AG04450 (cell line): Measurements from ENCODE around the gene FAM184B. TPM values are rescaled to one million over a fixed set of nuclear protein-coding genes. Genes with fewer than 3 reads are reported as not detected.
A peak's percentile ranks its signal among the peaks of the same experiment; 100 is the strongest.

Source experiments
- CTCF ChIA-PET: fragments of 300-600, 350-600 bp; formaldehyde crosslinking; extraction: SDS; loops from one replicate; lab custom pipeline; 2022; ENCODE audit warnings: antibody characterized with exemption, inconsistent platforms; lab: Charles Lee
- POLR2A ChIA-PET: fragments of 350-600 bp; formaldehyde crosslinking; extraction: SDS; loops from one replicate; lab custom pipeline; 2021; ENCODE audit warnings: antibody characterized with exemption, inconsistent platforms; lab: Yijun Ruan, JAX
- DNase-seq: peaks from one replicate; pipeline ENCODE4 v3.0.0-alpha.2; 2011; ENCODE audit warnings: low read depth, low spot score
- H3K27ac ChIP-seq: one replicate; pipeline ENCODE4 v1.5.1; 2012; ENCODE audit warnings: low read depth, low read length, control low read depth
- H3K27me3 ChIP-seq: one replicate; pipeline ENCODE4 v1.6.0; 2012; ENCODE audit warnings: low read length; ENCODE audit not compliant: control insufficient read depth, insufficient read depth
- H3K4me3 ChIP-seq: 2 replicates; pipeline ENCODE4 v1.5.1; 2011; ENCODE audit warnings: mild to moderate bottlenecking, low read depth, low read length, control low read depth
- H3K9me3 ChIP-seq: 2 replicates; pipeline ENCODE4 v1.5.1; 2012; ENCODE audit warnings: low read length; ENCODE audit not compliant: control insufficient read depth, insufficient read depth
- polyA plus RNA-seq: library from polyadenylated mRNA; depleted of rRNA; stranded (reverse); fragments of >200 nt; gene quantifications from 2 replicates; pipeline ENCODE4 v1.2.3, GENCODE V29; 2011
- TF ChIP-seq, protein P1 (sequence below): IDR thresholded peaks from 2 replicates; pipeline ENCODE4 v1.5.1; 2011; ENCODE audit warnings: low read depth, low read length, control low read depth, inconsistent platforms

Gene FAM184B
- polyA plus RNA-seq, 1 experiment = 0.09 TPM

DNA sequence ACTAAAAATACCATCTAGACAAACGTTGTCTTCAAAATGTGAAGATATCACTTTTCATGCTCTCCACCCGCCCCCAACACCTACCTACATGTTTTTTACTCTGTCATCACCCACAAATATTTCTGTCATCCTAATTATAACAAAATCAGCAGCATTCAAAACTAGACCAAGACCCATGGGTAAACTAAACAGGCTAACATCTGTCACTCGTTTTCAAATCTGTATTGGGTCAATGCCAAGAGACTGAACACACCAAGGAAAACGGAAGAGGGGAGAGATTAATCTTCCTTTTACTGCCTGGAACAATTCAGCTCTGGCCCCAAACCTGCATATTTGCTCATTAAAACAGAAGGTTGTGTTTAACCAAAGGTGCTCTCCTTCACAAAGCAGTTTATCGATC is 17.5 kb downstream of the FAM184B start:
- peaks cover 7% of the 10 kb centered on the region; the same call in 1 of the 2 replicates for H3K9me3 ChIP-seq
- no peak for DNase-seq
- H3K27ac ChIP-seq = no peak overlapping the region
- no peak overlapping the region for H3K4me3 ChIP-seq
- TF ChIP-seq, protein P1, sequence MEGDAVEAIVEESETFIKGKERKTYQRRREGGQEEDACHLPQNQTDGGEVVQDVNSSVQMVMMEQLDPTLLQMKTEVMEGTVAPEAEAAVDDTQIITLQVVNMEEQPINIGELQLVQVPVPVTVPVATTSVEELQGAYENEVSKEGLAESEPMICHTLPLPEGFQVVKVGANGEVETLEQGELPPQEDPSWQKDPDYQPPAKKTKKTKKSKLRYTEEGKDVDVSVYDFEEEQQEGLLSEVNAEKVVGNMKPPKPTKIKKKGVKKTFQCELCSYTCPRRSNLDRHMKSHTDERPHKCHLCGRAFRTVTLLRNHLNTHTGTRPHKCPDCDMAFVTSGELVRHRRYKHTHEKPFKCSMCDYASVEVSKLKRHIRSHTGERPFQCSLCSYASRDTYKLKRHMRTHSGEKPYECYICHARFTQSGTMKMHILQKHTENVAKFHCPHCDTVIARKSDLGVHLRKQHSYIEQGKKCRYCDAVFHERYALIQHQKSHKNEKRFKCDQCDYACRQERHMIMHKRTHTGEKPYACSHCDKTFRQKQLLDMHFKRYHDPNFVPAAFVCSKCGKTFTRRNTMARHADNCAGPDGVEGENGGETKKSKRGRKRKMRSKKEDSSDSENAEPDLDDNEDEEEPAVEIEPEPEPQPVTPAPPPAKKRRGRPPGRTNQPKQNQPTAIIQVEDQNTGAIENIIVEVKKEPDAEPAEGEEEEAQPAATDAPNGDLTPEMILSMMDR = no peak
- POLR2A ChIA-PET = no interaction called here
- no peaks in the 10 kb centered on the region for H3K27me3 ChIP-seq
- CTCF ChIA-PET = no interaction called here

DNA sequence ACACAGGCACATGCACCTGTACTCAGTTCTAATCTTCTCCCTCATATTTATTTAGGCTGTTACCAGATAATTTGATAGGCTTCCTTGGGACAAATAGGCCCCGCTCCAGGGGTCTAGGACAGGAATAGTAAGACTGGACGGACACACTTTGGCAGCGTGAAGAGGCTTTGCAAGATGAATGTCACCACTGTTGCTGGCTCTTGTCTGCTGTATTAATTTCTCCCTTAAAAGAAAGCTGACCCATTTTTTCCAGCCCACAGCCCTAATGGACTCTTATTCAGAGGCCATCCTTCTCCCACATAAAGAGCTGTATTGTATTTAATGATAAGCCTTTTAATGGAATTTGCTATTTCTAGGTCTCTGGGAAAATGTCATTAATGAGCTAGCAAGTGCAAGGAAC is 18.0 kb downstream of the FAM184B start:
- no peaks in the 10 kb centered on the region for H3K27me3 ChIP-seq
- DNase-seq = no peak
- CTCF ChIA-PET = no interaction called here
- H3K9me3 ChIP-seq = peaks cover 7% of the 10 kb centered on the region; the same call in 1 of the 2 replicates
- POLR2A ChIA-PET = no interaction called here
- H3K27ac ChIP-seq = no peak overlapping the region
- H3K4me3 ChIP-seq = no peak overlapping the region
- TF ChIP-seq, protein P1 = no peak

DNA sequence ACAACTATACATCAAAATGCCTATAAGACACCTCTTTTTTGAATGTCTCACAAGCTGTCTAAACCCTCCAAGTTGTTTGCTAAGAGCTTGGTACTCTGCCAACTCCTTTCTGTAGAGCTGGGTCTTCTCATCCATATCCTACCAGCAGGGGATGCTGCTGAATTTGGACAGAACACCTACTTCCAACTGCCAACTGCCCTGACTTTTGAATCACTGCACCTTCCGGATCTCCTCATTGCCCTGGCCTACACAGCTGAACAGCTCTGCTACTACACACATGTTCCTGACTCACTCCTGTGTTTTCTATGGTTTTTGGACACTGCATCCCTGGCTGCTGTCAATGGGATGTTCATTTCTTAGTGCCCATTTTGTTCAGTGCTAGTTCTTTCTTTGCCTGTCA is 18.7 kb downstream of the FAM184B start:
- POLR2A ChIA-PET = no interaction called here
- CTCF ChIA-PET = interaction anchor here (1.2 to 1.5 kb wide), 3 partner anchors 27 to 830 kb away, joined by 3 to 4 read pairs (median 3); no protein-coding TSS in a partner anchor
- Histone ChIP-seq H3K27me3 (peaks cover 4% of the 10 kb centered on the region), H3K9me3 (peaks cover 7% of the 10 kb centered on the region; the same call in 1 of the 2 replicates), H3K27ac (no peak overlapping the region), H3K4me3 (no peak overlapping the region)
- TF ChIP-seq, protein P1 = peak; percentile 47
- DNase-seq = peak; percentile 16

DNA sequence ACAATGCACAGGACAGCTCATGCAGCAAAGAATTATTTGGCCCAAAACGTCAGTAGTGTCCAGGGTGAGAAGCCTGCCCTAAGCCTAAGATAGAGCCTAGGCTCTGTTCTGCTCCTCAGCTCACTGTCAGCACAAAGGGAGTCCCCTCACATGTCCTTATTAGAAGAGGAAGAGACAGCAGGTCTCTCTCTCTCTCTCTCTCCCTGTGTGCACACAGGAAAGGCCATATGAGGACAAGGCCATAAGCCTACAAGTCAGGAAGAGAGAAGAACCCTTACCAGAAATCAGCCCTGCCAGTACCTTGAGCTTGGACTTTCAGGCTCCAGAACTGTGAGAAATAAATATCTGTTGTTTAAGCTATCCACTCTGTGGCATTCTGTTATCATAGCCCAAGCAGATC is 20.4 kb downstream of the FAM184B start:
- POLR2A ChIA-PET = no interaction called here

DNA sequence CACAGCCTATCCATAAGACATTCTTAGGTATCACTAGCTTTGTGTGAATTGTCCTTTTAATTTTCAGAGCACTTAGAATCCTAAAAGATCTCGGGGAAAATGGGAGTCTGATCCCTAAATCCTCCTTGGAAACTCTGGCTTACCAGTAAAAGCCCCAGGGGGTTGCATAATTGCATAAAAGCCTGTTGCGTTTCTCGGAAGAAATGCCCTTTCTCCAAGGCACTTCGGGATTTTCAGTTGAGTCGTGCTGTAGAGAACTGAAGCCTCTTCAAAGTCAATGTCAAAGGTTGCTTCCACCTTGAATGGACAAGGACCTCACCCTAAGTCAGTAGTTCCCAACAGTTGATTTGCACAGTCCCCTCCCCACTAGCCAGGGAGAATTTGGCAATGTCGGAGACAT is 20.8 kb downstream of the FAM184B start:
- H3K27me3 ChIP-seq = peaks cover 4% of the 10 kb centered on the region
- H3K4me3 ChIP-seq = no peak overlapping the region
- ChIA-PET POLR2A (no interaction called here), CTCF (no interaction called here)
- H3K9me3 ChIP-seq = no peaks in the 10 kb centered on the region
- DNase-seq = no peak
- TF ChIP-seq, protein P1 = no peak
- no peak overlapping the region for H3K27ac ChIP-seq

More for the DNA sequence above, 20.4 kb downstream of the FAM184B start:
- Histone ChIP-seq H3K27me3 (peaks cover 4% of the 10 kb centered on the region), H3K4me3 (no peak overlapping the region), H3K9me3 (no peaks in the 10 kb centered on the region), H3K27ac (no peak overlapping the region)
- no peak for DNase-seq
- CTCF ChIA-PET = no interaction called here
- TF ChIP-seq, protein P1 = no peak
